Common myeloid progenitor, CD34-positive (primary cell): Measurements from ENCODE around the gene HSD11B1L.

Source experiments
- CTCF ChIA-PET: fragments of 350-600 bp; sonication (Branson Sonifier 250); formaldehyde crosslinking; loops from one replicate; lab custom pipeline; 2021; ENCODE audit warnings: antibody characterized with exemption; lab: Charles Lee
- POLR2A ChIA-PET: fragments of 350-600 bp; sonication (Branson Sonifier 250); formaldehyde crosslinking; loops from one replicate; lab custom pipeline; 2021; ENCODE audit warnings: antibody characterized with exemption; lab: Charles Lee
- DNase-seq, 3 donors: peaks; one replicate each; pipeline versions ENCODE4 v3.0.0 to v3.0.0-alpha.2; 2013
- H3K27ac ChIP-seq, 2 experiments: 1 replicate in 1 of 2; 2 replicates in 1 of 2; pipeline ENCODE4 v1.7.0; 2013; ENCODE audit warnings: inconsistent platforms in 2 of 2, low read length in 2 of 2, mild to moderate bottlenecking in 2 of 2, low read depth in 1 of 2, moderate library complexity in 1 of 2; ENCODE audit not compliant: severe bottlenecking in 2 of 2, insufficient read depth in 1 of 2, poor library complexity in 1 of 2
- H3K27me3 ChIP-seq, 5 experiments: replicated peaks in 2 of 5; 1 replicate in 3 of 5; 2 replicates in 2 of 5; pipeline versions ENCODE4 v1.6.1 to v1.7.0; 2013; ENCODE audit warnings: low read length in 4 of 5, mild to moderate bottlenecking in 2 of 5, moderate library complexity in 2 of 5, inconsistent platforms in 1 of 5; ENCODE audit not compliant: insufficient read depth in 5 of 5, control insufficient read depth in 4 of 5
- H3K36me3 ChIP-seq, 4 experiments: 1 replicate in 2 of 4; 2 replicates in 2 of 4; pipeline versions ENCODE4 v1.6.1 to v1.7.0; 2013; ENCODE audit warnings: low read length in 3 of 4, control low read depth in 1 of 4, mild to moderate bottlenecking in 1 of 4; ENCODE audit not compliant: control insufficient read depth in 4 of 4, insufficient read depth in 4 of 4
- H3K4me1 ChIP-seq, 4 experiments: 1 replicate in 3 of 4; 2 replicates in 1 of 4; pipeline versions ENCODE4 v1.6.1 to v1.7.1; 2013; ENCODE audit warnings: low read length in 3 of 4, mild to moderate bottlenecking in 3 of 4, control low read depth in 1 of 4, inconsistent platforms in 1 of 4, moderate library complexity in 1 of 4; ENCODE audit not compliant: control insufficient read depth in 4 of 4, insufficient read depth in 4 of 4; ENCODE audit errors: control extremely low read depth in 1 of 4
- H3K4me3 ChIP-seq, 7 experiments: 1 replicate in 4 of 7; 2 replicates in 3 of 7; pipeline versions ENCODE4 v1.5.1 to v1.7.0; 2013; ENCODE audit warnings: mild to moderate bottlenecking in 7 of 7, low read length in 6 of 7, moderate library complexity in 6 of 7, inconsistent platforms in 2 of 7, low read depth in 2 of 7, control low read depth in 1 of 7; ENCODE audit not compliant: insufficient read depth in 4 of 7, control insufficient read depth in 1 of 7; ENCODE audit errors: extremely low read depth in 1 of 7
- H3K9me3 ChIP-seq, 5 experiments: 1 replicate in 4 of 5; 2 replicates in 1 of 5; pipeline versions ENCODE4 v1.6.1 to v1.7.1; 2013; ENCODE audit warnings: low read length in 4 of 5, mild to moderate bottlenecking in 2 of 5, inconsistent platforms in 1 of 5, low read depth in 1 of 5, moderate library complexity in 1 of 5; ENCODE audit not compliant: control insufficient read depth in 4 of 5, insufficient read depth in 2 of 5; ENCODE audit errors: control extremely low read depth in 1 of 5
- WGBS: methylation state at CpG from one replicate; pipeline ENCODE4 v1.1.5; 2013; ENCODE audit not compliant: insufficient coverage; 5-methylcytosine and 5-hydroxymethylcytosine counted together

The HSD11B1L gene

GRCh38 chr19:5690955-5691821 lies 10.4 kb downstream of the HSD11B1L start:
- POLR2A ChIA-PET = interaction anchor here (0.9 to 1.9 kb wide), 3 partner anchors 12 to 29 kb away, joined by 3 to 8 read pairs (median 3); partner anchors contain the start of genes CATSPERD and LONP1
- CTCF ChIA-PET = interaction anchor here (0.9 to 1.0 kb wide), 2 partner anchors 21 to 72 kb away, joined by 3 read pairs; no protein-coding TSS in a partner anchor

GRCh38 chr19:5691822-5692722 lies 11.2 kb downstream of the HSD11B1L start:
- no peak for DNase-seq
- Histone ChIP-seq H3K27me3 (no peaks in the 10 kb centered on the region), H3K4me3 (peak overlapping the region in 4 of 7 experiments; percentile 80 to 99 (median 93)), H3K36me3 (peaks cover 0 to 64% (median 43%) of the 10 kb centered on the region in 4 experiments), H3K9me3 (no peaks in the 10 kb centered on the region), H3K27ac (peak overlapping the region; percentile 7 to 43), H3K4me1 (peaks cover 0 to 26% (median 20%) of the 10 kb centered on the region in 4 experiments)
- WGBS = 85% methylated on average over 33 of the region's 42 CpGs
- CTCF ChIA-PET = interaction anchor here (0.9 kb wide), 1 partner anchor 73 kb away, joined by 3 read pairs; no protein-coding TSS in a partner anchor
- POLR2A ChIA-PET = interaction anchor here (0.9 to 1.9 kb wide), 2 partner anchors 12 to 28 kb away, joined by 3 to 8 read pairs; partner anchors contain the start of genes CATSPERD and LONP1

More at GRCh38 chr19:5690955-5691821, 10.4 kb downstream of the HSD11B1L start:
- peaks cover 0 to 55% (median 38%) of the 10 kb centered on the region in 4 experiments for H3K36me3 ChIP-seq
- H3K27ac ChIP-seq = peak overlapping the region; percentile 92 to 94
- no peaks in the 10 kb centered on the region for H3K9me3 ChIP-seq
- H3K4me3 ChIP-seq = peak overlapping the region; percentile 69 to 99 (median 88)
- WGBS = 4% methylated on average over 44 of the region's 54 CpGs
- DNase-seq = peak in 2 of 3 donors; percentile 37 to 53
- H3K27me3 ChIP-seq = no peaks in the 10 kb centered on the region
- peaks cover 0 to 31% (median 25%) of the 10 kb centered on the region in 4 experiments for H3K4me1 ChIP-seq

GRCh38 chr19:5692723-5693194 lies 11.9 kb downstream of the HSD11B1L start:
- peak overlapping the region in 1 of 2 experiments; percentile 43 for H3K27ac ChIP-seq
- H3K27me3 ChIP-seq = no peaks in the 10 kb centered on the region
- H3K36me3 ChIP-seq = peaks cover 0 to 71% (median 46%) of the 10 kb centered on the region in 4 experiments
- H3K4me3 ChIP-seq = no peak overlapping the region
- ChIA-PET CTCF (interaction anchor here (0.6 kb wide), 1 partner anchor 1964 kb away, joined by 4 read pairs; no protein-coding TSS in a partner anchor), POLR2A (no interaction called here)
- H3K9me3 ChIP-seq = no peaks in the 10 kb centered on the region
- DNase-seq = no peak
- H3K4me1 ChIP-seq = peaks cover 0 to 20% (median 15%) of the 10 kb centered on the region in 4 experiments
- 88% methylated on average over 3 of the region's 7 CpGs for WGBS

- Histone ChIP-seq H3K4me1 (peaks cover 0 to 20% (median 15%) of the 10 kb centered on the region in 4 experiments), H3K27ac (no peak overlapping the region), H3K27me3 (no peaks in the 10 kb centered on the region), H3K4me3 (no peak overlapping the region), H3K9me3 (no peaks in the 10 kb centered on the region), H3K36me3 (peaks cover 0 to 78% (median 49%) of the 10 kb centered on the region in 4 experiments)
- CTCF ChIA-PET = interaction anchor here (0.6 kb wide), 1 partner anchor 1964 kb away, joined by 4 read pairs; no protein-coding TSS in a partner anchor
- 94% methylated on average over 37 of the region's 39 CpGs for WGBS
- no peak for DNase-seq
- POLR2A ChIA-PET = no interaction called here
These were observed 12.7 kb downstream of the HSD11B1L start for GRCh38 chr19:5693195-5694166.

GRCh38 chr19:5694167-5694955 lies 13.5 kb downstream of the HSD11B1L start:
- peaks cover 0 to 87% (median 56%) of the 10 kb centered on the region in 4 experiments for H3K36me3 ChIP-seq
- ChIA-PET CTCF (interaction anchor here (1.0 kb wide), 1 partner anchor 18 kb away, joined by 3 read pairs; no protein-coding TSS in a partner anchor), POLR2A (interaction anchor here (0.9 kb wide), 1 partner anchor 8 kb away, joined by 3 read pairs; no protein-coding TSS in a partner anchor)
- H3K4me3 ChIP-seq = no peak overlapping the region
- no peak overlapping the region for H3K27ac ChIP-seq
- DNase-seq = no peak
- 96% methylated on average over 39 of the region's 45 CpGs for WGBS
- no peaks in the 10 kb centered on the region for H3K27me3 ChIP-seq
- no peaks in the 10 kb centered on the region for H3K9me3 ChIP-seq
- peaks cover 0 to 20% (median 15%) of the 10 kb centered on the region in 4 experiments for H3K4me1 ChIP-seq
